Sciatic nerve (tissue), 2 donors: Measurements from ENCODE around the gene AADAT. TPM values are rescaled to one million over a fixed set of nuclear protein-coding genes. Genes with fewer than 3 reads are reported as not detected.
"Not testable (repeated sequence)": the region's sequence is repeated elsewhere in the genome, so short reads cannot be mapped to it uniquely, and the experiment has no call there.

Source experiments
- ATAC-seq: fragments of 200-7000 bp; cut with Tn5 transposase; one replicate; pipeline ENCODE4 v1.9.1; 2020; ENCODE audit warnings: mild to moderate bottlenecking, moderate library complexity
- DNase-seq: peaks from one replicate; pipeline ENCODE4 v3.0.0-alpha.2; 2020; ENCODE audit warnings: low spot score
- intact Hi-C: fragments of 100-400 bp; cut with DNase I; formaldehyde crosslinking; loops from one replicate; pipeline ENCODE4 v1.14.2; 2022
- total RNA-seq: library from RNA; stranded (reverse); fragmentation: NEBNext Ultra II Directional; extraction: Animal tissue kit (Norgen Biotek cat#: 25700); gene quantifications from one replicate; pipeline ENCODE4 v1.2.1, GENCODE V29; 2021
- donor health status: DM: no; HTN: no; CAD: no.
- donor health status: DM: no; HTN: no; CAD: no.

AADAT gene
- total RNA-seq, result 13.5 TPM

DNA sequence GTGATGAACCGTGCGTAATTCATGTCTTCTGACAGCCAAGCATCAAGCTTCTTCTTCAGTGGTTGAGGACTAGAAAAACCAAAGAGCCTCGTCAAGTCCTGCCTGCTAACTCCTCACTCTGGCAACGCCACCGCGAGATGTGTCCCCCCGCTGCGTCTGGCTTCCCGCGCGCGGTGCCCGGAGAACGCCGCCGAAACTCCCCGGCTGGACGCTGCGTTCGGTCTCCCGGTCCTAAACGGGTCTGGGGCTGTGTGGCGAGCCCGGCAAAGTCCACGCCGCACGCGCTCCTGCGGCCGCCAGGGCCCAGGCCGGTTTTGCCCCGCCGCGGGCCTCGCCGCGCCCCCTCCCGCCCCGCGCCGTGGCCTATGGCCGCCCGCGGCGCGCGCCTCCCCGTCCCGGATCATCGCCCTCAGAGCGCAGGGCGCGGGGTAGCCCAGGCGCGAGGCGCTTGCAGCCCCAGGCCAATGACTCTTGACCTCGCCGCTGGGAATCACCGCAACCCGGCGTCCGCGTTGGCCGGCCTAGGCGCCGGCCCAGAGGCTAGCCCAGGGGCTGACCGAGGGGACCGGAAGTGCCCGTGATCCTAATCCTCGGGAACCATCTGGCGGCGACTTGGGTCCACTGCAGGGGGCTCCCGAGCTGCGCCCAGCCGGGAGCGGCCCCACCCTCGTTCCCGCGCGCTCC lies at the start of gene AADAT:
Gene AADAT, minus strand, starts transcription at position 289 of the 684 bp plus-strand sequence. Its CDS starts 266 bp downstream, at position 23.
- DNase-seq, result peak; percentile 89
- intact Hi-C loops, result no loop called here
- peak; percentile 97 for ATAC-seq

GRCh38 chr4:170138580-170139194 lies 48.9 kb upstream of the AADAT start:
- ATAC-seq (peak; percentile 74), DNase-seq (peak; percentile 87)
- intact Hi-C loops, result no loop called here

DNA sequence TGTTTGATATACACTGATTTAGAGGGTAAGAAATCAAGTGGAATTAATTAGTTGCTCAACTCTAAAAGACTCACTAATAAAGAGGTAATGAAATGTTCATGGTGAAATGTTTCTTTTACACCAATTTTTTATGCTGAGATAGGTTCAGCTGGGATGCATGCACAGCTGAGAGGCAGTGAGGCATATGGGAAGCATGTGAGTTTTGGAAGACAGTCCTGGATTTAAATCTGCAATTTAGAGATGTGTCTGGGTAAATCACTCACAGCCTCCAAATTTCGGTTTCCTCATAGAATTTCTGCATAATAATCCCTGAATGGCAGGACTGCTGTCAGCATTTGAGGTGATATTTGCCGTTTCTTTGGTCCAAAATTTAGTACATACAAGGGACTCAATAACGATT lies 48.2 kb upstream of the AADAT start:
- no peak for ATAC-seq
- no peak for DNase-seq
- intact Hi-C loops, result no loop called here

GRCh38 chr4:170137466-170137865 lies 47.7 kb upstream of the AADAT start:
- ATAC-seq, result no peak
- no peak for DNase-seq
- intact Hi-C loops, result no loop called here

DNA sequence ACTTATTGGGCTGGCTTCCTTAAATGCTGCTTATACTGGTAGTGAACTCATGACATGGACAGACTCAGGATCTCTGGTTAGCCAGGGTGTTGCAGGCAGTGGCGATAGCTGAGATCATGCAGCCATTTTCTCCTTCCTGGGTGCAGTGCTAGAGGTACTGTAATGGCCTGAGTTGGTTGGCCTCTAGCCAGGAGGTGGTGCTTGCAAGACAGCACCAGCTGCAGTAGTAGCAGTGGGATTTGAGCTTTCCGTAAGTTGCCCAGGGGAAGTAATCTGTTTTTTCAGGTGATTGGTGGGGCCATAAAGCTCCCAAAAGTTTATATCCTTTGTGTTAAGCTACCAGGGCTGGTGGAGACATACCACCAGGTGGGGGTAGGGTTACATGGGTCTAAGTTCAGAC lies 45.1 kb upstream of the AADAT start:
- no peak for ATAC-seq
- intact Hi-C loops, result no loop called here

GRCh38 chr4:170128219-170128804 lies 38.6 kb upstream of the AADAT start:
- intact Hi-C loops, result no loop called here
- no peak for ATAC-seq
- no peak for DNase-seq

More for the DNA sequence above, 45.1 kb upstream of the AADAT start:
- no peak for DNase-seq

GRCh38 chr4:170127758-170128157 lies 38.0 kb upstream of the AADAT start:
- intact Hi-C loops, result no loop called here
- ATAC-seq, result no peak
- no peak for DNase-seq

DNA sequence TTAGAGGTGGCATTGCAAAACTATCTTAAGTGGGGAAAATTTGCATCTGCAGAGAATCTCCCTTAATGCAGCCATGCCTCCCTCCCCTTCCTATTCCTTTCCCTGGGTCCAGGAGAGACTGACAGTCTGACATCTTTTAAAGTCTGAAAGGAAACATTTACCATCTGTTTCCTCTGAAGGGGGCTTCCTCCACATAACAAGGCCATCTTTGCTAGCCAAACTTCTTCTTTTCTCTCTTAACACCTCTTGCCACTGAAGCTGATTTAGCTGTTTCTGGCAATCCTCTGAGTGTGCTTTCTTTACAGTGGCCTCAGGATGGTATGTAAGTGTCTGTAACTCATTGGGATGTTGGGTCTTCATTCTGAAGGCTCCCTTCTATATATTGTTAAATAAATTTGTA lies 34.6 kb upstream of the AADAT start:
- intact Hi-C loops, result no loop called here
- DNase-seq (no peak), ATAC-seq (no peak)

DNA sequence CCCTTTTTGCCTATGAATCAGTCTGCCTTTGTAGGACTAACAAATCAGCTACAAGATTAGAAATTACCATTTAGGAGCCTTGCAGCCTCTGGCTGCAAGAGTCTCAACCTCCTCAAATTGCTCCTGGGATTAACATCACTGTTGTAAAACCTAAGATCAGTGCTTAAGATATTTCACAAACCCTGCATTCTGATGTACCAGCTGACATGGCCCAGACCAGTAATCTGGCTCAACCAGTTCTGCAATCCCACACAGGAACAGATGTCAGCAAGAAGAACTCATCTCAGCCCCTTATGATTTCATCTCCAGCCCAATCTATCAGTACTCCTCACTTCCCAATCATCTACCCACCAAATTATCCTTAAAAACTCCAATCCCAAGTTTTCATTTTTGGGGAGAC lies 32.5 kb upstream of the AADAT start:
- DNase-seq, result no peak
- ATAC-seq, result no peak
- intact Hi-C loops, result no loop called here

DNA sequence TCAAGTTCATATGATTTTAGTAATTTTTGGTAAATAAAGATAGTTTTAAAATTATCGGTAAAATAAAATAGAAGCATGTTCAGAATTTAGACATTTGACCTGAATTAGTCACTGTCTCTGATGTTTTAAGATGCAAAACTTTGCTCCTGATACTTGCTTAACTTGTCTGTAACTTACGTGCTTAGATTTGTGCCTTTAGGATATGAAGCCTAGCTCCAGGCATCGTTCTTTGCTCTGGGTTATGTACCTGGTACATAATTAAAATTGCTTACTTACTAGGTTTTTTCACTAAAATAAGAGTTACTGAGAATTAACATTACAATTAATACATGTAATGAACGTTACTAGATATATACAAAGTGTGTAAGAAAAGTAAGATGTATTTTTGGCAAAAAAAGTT lies 24.9 kb upstream of the AADAT start:
- no peak for DNase-seq
- ATAC-seq, result no peak
- intact Hi-C loops, result no loop called here

DNA sequence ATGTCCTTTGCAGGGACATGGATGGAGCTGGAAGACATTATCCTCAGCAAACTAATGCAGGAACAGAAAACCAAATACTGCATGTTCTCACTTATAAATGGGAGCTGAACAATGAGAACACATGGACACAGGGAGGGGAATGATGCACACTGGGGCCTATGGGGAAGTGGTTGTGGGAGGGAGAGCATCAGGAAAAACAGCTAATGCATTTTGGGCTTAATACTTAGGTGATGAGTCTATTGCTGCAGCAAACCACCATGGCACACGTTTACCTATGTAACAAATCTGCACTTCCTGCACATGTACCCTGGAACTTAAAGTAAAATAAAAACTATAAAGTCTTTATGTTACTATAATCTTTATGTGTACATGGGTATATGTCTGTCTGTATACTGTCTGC lies 24.4 kb upstream of the AADAT start:
- intact Hi-C loops, DNase-seq, ATAC-seq: not testable (repeated sequence)

- DNase-seq, result no peak
- intact Hi-C loops, result no loop called here
- no peak for ATAC-seq
These were observed 21.8 kb upstream of the AADAT start for GRCh38 chr4:170111546-170111945.

GRCh38 chr4:170111085-170111484 lies 21.3 kb upstream of the AADAT start:
- intact Hi-C loops, result no loop called here
- DNase-seq, result no peak
- no peak for ATAC-seq

DNA sequence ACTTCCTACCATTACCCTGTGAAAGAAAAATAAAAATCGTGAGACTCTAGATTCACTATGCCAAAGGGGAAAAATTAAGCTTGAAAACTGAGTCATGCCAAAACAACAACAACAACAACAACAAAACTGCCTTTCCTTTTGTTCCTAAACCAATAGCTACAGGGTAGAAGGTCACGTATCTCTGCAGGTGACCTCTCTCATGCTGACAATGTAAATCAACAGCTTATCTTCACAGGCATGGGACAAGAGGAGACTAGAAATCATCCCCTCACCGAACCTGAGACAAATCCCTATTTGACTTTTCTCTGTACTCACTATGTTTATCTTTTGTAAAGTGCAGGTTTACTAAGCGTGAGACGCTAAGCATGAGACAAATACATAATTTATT lies 20.5 kb upstream of the AADAT start:
- no peak for ATAC-seq
- DNase-seq, result no peak
- intact Hi-C loops, result no loop called here

- intact Hi-C loops, result no loop called here
- DNase-seq, result no peak
- ATAC-seq, result peak; percentile 55
These were observed 20.0 kb upstream of the AADAT start for GRCh38 chr4:170109586-170110284.

- intact Hi-C loops, result no loop called here
- no peak for ATAC-seq
- no peak for DNase-seq
These were observed 17.1 kb upstream of the AADAT start for GRCh38 chr4:170106900-170107299.

GRCh38 chr4:170102426-170102825 lies 12.7 kb upstream of the AADAT start:
- intact Hi-C loops, result no loop called here
- ATAC-seq (no peak), DNase-seq (no peak)

- ATAC-seq, intact Hi-C loops, DNase-seq: not testable (repeated sequence)
These were observed 8.4 kb upstream of the AADAT start for GRCh38 chr4:170098171-170098570.

DNA sequence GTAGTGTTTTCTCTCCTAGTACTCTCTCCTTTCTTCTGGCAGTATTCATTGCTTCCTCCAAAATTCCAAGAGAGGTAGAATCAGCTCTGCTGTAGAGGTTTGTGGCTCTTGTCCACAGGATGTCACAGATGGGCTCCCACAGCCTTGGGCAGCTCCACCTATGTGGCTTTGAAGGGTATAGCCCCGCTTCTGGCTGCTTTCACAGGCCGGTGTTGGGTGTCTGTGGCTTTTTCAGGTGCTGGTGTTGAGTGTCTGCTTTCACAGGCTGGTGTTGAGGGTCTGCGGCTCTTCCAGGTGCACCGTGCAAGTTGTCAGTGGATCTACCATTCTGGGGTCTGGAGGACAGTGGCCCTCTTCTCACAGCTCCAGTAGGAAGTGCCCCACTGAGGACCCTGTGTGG lies 7.9 kb upstream of the AADAT start:
- intact Hi-C loops, result no loop called here
- no peak for DNase-seq
- ATAC-seq, result no peak

- intact Hi-C loops, result no loop called here
- DNase-seq (no peak), ATAC-seq (no peak)
These were observed 4.3 kb upstream of the AADAT start for GRCh38 chr4:170093973-170094535.
